ENCODE results near the gene KRTAP10-12. TPM values are rescaled to one million over a fixed set of nuclear protein-coding genes. Genes with fewer than 3 reads are reported as not detected.

KRTAP10-12 gene
- total RNA-seq, 1 experiment from 2014 or later = not detected

DNA sequence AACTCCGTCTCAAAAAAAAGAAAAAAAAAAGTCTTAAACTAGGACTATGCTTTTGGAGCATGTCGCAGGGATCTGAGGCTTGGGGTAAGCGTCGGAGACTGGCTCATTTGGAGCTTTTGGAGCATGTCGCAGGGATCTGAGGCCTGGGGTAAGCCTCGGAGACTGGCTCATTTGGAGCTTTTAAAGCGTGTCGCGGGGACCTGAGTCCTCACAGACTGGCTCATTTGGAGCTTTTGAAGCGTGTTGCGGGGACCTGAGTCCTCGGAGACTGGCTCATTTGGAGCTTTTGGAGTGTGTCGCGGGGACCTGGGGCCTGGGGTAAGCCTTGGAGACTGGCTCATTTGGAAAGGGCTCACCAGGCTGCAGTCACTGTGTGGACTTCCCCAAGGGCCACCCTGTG lies 28.0 kb downstream of the KRTAP10-12 start:
- peaks cover 6% of the 10 kb centered on the region for H3K36me3 Mint-ChIP-seq (ENCODE audit: insufficient read depth, unreplicated experiment)
- no peak overlapping the region for H3K4me3 Mint-ChIP-seq (ENCODE audit: unreplicated experiment)
- H3K4me1 Mint-ChIP-seq (ENCODE audit: insufficient read depth, unreplicated experiment) = peaks cover 4% of the 10 kb centered on the region
- intact Hi-C loops (cut with micrococcal nuclease) = no loop called here
- no peaks in the 10 kb centered on the region for H3K9me3 Mint-ChIP-seq (ENCODE audit: unreplicated experiment)
- TF ChIP-seq CTCF (IDR thresholded peaks at IDR 0.05; ENCODE audit: unreplicated experiment) = no peak
- ChIA-PET CTCF (interaction anchor here (0.6 kb wide), 1 partner anchor 237 kb away, joined by 3 read pairs; no protein-coding TSS in a partner anchor), POLR2A (no interaction called here)
- no peak overlapping the region for H3K27ac Mint-ChIP-seq (ENCODE audit: low read depth, unreplicated experiment)
- no TSS peak for BruUV-seq (replicated peaks)
- H3K27me3 Mint-ChIP-seq (ENCODE audit: insufficient read depth, unreplicated experiment) = peaks cover 71% of the 10 kb centered on the region
- no peak for DNase-seq (ENCODE audit: unreplicated experiment)

- intact Hi-C loops (cut with micrococcal nuclease) = no loop called here
- Mint-ChIP-seq H3K27ac (ENCODE audit: low read depth, unreplicated experiment) (no peak overlapping the region), H3K4me1 (ENCODE audit: insufficient read depth, unreplicated experiment) (peaks cover 4% of the 10 kb centered on the region), H3K4me3 (ENCODE audit: unreplicated experiment) (no peak overlapping the region), H3K27me3 (ENCODE audit: insufficient read depth, unreplicated experiment) (peaks cover 82% of the 10 kb centered on the region), H3K9me3 (ENCODE audit: unreplicated experiment) (no peaks in the 10 kb centered on the region), H3K36me3 (ENCODE audit: insufficient read depth, unreplicated experiment) (peaks cover 6% of the 10 kb centered on the region)
- TF ChIP-seq CTCF (IDR thresholded peaks at IDR 0.05; ENCODE audit: unreplicated experiment) = no peak
- POLR2A ChIA-PET = interaction anchor here (1.0 to 1.1 kb wide), 2 partner anchors 16 to 17 kb away, joined by 3 to 4 read pairs; partner anchors contain the start of gene TSPEAR
- DNase-seq (ENCODE audit: unreplicated experiment) = no peak
- CTCF ChIA-PET = interaction anchor here (0.6 to 0.8 kb wide), 4 partner anchors 12 to 195 kb away, joined by 3 read pairs; no protein-coding TSS in a partner anchor
- BruUV-seq (replicated peaks) = no TSS peak
Observed at GRCh38 chr21:44726826-44727225, 29.9 kb downstream of the KRTAP10-12 start.

DNA sequence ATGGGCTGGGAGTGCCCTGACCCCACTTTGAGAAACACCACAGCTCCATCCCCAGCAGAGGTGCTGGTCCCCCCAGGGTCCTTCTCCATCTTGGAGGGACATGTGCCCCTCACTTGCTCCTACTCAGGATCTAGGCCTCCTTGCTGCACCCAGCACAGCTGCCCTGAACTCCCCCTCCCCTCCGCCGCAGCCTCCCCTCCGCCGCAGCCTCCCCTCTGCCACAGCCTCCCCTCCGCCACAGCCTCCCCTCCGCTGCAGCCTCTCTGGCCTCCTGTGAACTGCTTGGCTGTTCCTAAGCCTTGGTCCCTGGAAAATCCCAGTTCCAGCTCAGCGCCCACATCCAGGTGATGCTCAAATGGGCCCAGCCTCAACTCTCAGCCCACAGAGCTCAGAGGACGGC lies 30.3 kb downstream of the KRTAP10-12 start:
- DNase-seq (ENCODE audit: unreplicated experiment) = no peak
- ChIA-PET CTCF (interaction anchor here (0.6 to 0.7 kb wide), 2 partner anchors 50 to 133 kb away, joined by 3 read pairs; no protein-coding TSS in a partner anchor), POLR2A (interaction anchor here (1.0 to 1.1 kb wide), 2 partner anchors 16 to 18 kb away, joined by 3 to 4 read pairs; partner anchors contain the start of gene TSPEAR)
- H3K9me3 Mint-ChIP-seq (ENCODE audit: unreplicated experiment) = no peaks in the 10 kb centered on the region
- TF ChIP-seq CTCF (IDR thresholded peaks at IDR 0.05; ENCODE audit: unreplicated experiment) = no peak
- peaks cover 4% of the 10 kb centered on the region for H3K4me1 Mint-ChIP-seq (ENCODE audit: insufficient read depth, unreplicated experiment)
- no TSS peak for BruUV-seq (replicated peaks)
- intact Hi-C loops (cut with micrococcal nuclease) = no loop called here
- H3K27ac Mint-ChIP-seq (ENCODE audit: low read depth, unreplicated experiment) = no peak overlapping the region
- no peak overlapping the region for H3K4me3 Mint-ChIP-seq (ENCODE audit: unreplicated experiment)
- peaks cover 6% of the 10 kb centered on the region for H3K36me3 Mint-ChIP-seq (ENCODE audit: insufficient read depth, unreplicated experiment)
- H3K27me3 Mint-ChIP-seq (ENCODE audit: insufficient read depth, unreplicated experiment) = peaks cover 87% of the 10 kb centered on the region

DNA sequence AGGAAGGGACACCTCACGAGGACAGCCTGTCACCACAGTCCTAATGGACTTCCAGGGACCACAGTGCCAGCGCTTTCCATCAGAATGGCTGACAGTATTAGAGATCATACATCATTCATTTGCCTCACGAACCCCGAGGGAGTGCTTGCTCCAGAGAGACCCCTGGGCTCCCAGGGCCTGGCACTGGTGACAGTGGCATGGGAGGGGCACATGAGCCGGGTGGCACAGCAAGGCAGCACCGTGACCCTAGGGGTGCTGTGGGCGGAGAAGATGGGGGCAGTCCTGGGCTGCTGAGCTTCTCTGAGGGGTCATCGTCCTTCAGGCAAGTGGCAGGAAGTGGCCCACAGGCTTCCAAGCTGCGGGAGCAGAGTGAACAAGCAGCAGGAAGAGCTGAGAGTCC lies 30.8 kb downstream of the KRTAP10-12 start:
- intact Hi-C loops (cut with micrococcal nuclease) = no loop called here
- no peak overlapping the region for H3K4me3 Mint-ChIP-seq (ENCODE audit: unreplicated experiment)

More for the DNA sequence above, 30.8 kb downstream of the KRTAP10-12 start:
- Mint-ChIP-seq H3K27me3 (ENCODE audit: insufficient read depth, unreplicated experiment) (peaks cover 86% of the 10 kb centered on the region), H3K4me1 (ENCODE audit: insufficient read depth, unreplicated experiment) (peaks cover 4% of the 10 kb centered on the region), H3K9me3 (ENCODE audit: unreplicated experiment) (no peaks in the 10 kb centered on the region), H3K36me3 (ENCODE audit: insufficient read depth, unreplicated experiment) (peaks cover 6% of the 10 kb centered on the region), H3K27ac (ENCODE audit: low read depth, unreplicated experiment) (no peak overlapping the region)
- DNase-seq (ENCODE audit: unreplicated experiment) = no peak
- no TSS peak for BruUV-seq (replicated peaks)
- ChIA-PET POLR2A (interaction anchor here (1.0 kb wide), 1 partner anchor 16 kb away, joined by 4 read pairs; the partner anchor contains the start of gene TSPEAR), CTCF (interaction anchor here (0.6 kb wide), 1 partner anchor 51 kb away, joined by 3 read pairs; no protein-coding TSS in a partner anchor)
- TF ChIP-seq CTCF (IDR thresholded peaks at IDR 0.05; ENCODE audit: unreplicated experiment) = no peak

Data from MCF 10A (cell line).